GM21360 (cell line): ENCODE results near the gene SCYGR1.
A peak's percentile ranks its signal among the peaks of the same experiment; 100 is the strongest.
"Not testable (repeated sequence)": the region's sequence is repeated elsewhere in the genome, so short reads cannot be mapped to it uniquely, and the experiment has no call there.

Experiments used
- ATAC-seq: cut with Tn5 transposase; IDR thresholded peaks from one replicate; pipeline ENCODE4 v1.9.1; 2021; ENCODE audit warnings: mild to moderate bottlenecking, moderate library complexity; ENCODE audit not compliant: unreplicated experiment

The SCYGR1 gene

GRCh38 chr2:227387583-227387982 is at the start of gene SCYGR1:
Gene SCYGR1, minus strand, starts transcription at chr2:227387949. Its CDS starts 0 bp downstream, at chr2:227387949.
- not testable (repeated sequence) for ATAC-seq

- ATAC-seq, result no peak
Measured at GRCh38 chr2:227436436-227437174, 48.9 kb upstream of the SCYGR1 start.

- ATAC-seq, result no peak
Measured at GRCh38 chr2:227433171-227433570, 45.4 kb upstream of the SCYGR1 start.

GRCh38 chr2:227430639-227431038 is 42.9 kb upstream of the SCYGR1 start:
- ATAC-seq, result no peak

- no peak for ATAC-seq
Measured at GRCh38 chr2:227428731-227429285, 41.1 kb upstream of the SCYGR1 start.

- ATAC-seq, result no peak
Measured at GRCh38 chr2:227423656-227424499, 36.1 kb upstream of the SCYGR1 start.

- no peak for ATAC-seq
Measured at GRCh38 chr2:227420087-227421052, 32.6 kb upstream of the SCYGR1 start.

- ATAC-seq, result no peak
Measured at GRCh38 chr2:227416701-227417100, 29.0 kb upstream of the SCYGR1 start.

- peak; percentile 35 for ATAC-seq
Measured at GRCh38 chr2:227415538-227416424, 28.0 kb upstream of the SCYGR1 start.

GRCh38 chr2:227414846-227415245 is 27.1 kb upstream of the SCYGR1 start:
- ATAC-seq, result no peak

GRCh38 chr2:227413371-227413770 is 25.6 kb upstream of the SCYGR1 start:
- ATAC-seq, result no peak

GRCh38 chr2:227412877-227413276 is 25.1 kb upstream of the SCYGR1 start:
- ATAC-seq, result no peak

- no peak for ATAC-seq
Measured at GRCh38 chr2:227411990-227412350, 24.2 kb upstream of the SCYGR1 start.

GRCh38 chr2:227411320-227411989 is 23.7 kb upstream of the SCYGR1 start:
- peak; percentile 73 for ATAC-seq

- ATAC-seq, result no peak
Measured at GRCh38 chr2:227410191-227410590, 22.4 kb upstream of the SCYGR1 start.

GRCh38 chr2:227407591-227408151 is 19.9 kb upstream of the SCYGR1 start:
- ATAC-seq, result no peak

- peak; percentile 44 for ATAC-seq
Measured at GRCh38 chr2:227406177-227407031, 18.7 kb upstream of the SCYGR1 start.
